GM11168 (cell line): Measurements from ENCODE around the gene JAML.

Source experiments
- in situ Hi-C: fragments of 300-500 bp; cut with MboI; formaldehyde crosslinking; loops from one replicate; pipeline ENCODE4 v1.12.0; 2022; ENCODE audit warnings: low sequenced_read_pairs; ENCODE audit not compliant: unreplicated experiment

Gene JAML

DNA sequence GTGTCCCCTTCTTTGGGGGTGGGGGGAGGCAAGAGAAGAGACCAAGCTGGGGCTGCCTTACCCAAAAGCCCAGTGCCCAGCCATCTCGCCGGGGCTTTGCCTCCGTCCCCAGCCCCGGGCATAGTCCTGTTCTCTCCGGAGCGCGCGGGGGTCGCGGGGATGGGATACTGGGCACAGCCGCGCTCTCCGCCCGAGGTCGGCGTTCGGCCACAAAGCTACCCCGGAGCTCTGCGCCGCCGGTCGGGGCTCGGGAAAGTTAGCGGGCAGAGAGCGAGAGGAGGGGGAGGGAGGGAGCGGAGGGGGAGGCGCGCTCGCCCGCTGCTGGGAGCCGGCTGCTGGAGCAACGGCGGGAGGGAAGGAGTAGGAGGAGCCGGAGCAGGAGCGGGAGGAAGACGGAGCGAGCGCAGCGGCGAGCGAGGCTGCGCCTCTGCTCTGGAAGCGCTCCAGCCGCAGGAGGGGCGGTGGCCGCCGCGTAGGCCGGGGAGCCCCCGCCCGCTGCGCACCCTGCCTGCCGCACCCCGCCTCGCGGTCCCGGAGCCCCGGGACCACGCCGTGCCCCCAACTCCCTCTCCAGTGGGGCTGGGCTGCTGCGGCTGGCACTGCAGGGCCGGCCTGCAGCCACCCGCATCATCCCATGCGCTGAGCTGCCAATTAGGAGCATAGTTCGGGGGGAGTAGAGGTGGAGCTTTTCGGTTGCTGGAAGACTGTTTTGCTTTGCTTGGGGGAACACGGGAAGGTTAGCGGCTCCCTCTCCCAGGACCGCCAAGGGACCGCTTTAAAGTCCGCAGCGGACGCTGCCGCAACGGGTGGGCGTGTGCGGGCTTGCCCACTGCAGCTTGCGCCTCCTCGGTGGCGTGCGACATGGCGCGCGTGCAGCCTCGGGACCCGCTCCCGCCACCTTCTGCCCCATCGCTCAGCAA, 72.0 kb downstream of the JAML start, which contains the start of gene SCN4B:
SCN4B (minus strand) TSS at position 272 of the 920 bp plus-strand sequence; CDS start at position 122, 150 bp downstream.
- in situ Hi-C loops = no loop called here

DNA sequence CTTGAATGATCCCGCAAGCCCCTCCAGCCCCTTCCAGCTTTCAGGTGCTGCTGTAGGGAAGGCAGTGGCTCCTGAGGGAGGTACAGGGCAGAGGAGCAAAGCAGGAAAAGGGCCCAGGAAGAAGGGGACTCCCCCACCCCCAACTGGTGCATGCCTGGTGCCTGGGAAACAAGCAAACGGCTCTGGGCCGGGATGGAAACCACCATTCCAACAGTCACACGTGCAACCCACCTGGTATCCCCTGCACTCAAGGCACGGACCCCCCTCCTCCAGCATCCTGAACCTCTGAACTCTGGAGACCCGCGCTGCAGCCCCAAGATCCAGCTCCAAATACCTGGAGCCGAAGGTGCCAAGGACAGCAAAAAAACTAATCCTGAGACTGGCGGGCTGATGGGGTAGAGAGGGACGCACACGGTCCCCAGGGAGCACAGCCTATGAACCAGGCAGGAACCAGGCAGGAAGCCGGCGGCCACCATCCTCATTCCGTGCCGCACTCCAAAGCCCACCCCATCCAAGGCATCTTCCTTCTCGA, 72.7 kb downstream of the JAML start:
- in situ Hi-C loops = no loop called here

DNA sequence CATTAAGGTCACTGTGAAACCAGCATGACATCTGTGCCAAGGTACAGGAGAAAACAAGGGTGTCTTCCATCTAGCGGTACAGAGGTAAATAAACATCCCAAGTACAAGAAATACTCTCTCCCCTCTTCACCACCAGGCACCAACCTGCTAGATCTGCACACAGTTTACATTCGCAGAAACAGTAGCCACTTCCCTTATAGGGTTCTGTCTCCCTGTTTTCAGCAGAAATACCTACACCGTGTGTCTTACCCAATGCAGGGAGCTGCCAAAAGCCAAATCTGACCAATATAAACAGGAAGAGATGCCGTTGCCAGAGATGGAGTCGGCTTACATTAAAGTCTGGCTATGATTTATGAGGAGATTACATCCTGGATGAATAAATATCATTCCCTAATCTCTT, 73.4 kb downstream of the JAML start:
- in situ Hi-C loops = no loop called here

DNA sequence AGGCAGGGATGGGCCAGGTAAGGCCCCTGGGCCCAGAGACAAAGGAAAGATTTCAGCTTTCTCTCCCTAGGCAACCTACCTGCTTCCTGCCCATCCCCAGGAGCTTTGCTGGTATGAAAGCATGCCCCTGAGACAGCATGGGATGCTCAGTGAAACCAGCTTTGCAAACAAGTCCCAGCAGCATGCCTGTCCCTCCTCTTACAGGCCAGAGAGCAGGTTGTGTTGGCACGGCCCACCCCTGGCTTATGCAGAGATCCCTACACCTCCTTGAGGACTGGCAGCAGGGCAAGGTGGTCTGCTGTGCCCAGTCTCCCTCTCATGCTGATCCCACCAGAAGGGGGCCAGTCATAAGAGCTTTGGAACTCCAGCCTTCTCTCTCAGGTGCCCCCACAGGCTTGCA, 75.3 kb downstream of the JAML start:
- in situ Hi-C loops = no loop called here

DNA sequence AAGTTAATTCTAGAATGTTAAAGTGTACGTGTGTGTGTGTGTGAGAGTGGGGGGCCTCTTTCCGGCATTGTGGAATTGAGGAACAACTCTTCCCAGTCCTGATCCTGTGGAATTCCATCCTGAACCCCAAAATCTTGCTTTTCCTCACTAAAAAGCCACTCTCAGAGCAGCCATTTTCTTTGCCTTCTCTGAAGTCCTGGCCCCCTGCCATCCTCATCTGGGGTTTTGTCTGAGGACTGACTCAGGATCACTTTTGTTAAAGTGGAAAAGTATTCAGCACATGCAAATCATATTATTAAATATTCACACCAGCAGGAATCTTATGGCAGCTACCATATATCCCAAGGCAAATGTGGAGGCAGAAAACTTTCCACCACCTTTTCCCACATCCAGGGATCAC, 76.0 kb downstream of the JAML start:
- in situ Hi-C loops = no loop called here

DNA sequence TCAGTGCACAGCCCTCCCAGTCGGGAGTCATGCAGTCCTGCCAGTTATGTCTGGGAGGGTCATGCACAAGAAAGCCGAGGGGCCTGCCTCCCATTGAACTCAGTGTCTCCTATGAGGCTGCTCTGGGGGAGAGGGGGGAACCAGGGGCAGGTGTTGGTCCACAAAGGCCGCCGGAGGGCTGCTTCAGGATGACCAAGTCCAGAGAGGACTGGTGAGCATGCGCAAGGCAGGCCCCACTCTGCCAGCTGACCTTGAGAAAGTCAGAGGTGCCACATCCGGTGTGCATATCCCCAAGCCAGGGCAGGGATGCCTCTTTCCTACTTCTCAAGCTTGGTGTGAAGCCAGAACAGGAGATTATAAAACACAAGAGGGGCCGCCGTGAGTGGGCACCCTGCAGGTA, 76.6 kb downstream of the JAML start:
- in situ Hi-C loops = no loop called here

DNA sequence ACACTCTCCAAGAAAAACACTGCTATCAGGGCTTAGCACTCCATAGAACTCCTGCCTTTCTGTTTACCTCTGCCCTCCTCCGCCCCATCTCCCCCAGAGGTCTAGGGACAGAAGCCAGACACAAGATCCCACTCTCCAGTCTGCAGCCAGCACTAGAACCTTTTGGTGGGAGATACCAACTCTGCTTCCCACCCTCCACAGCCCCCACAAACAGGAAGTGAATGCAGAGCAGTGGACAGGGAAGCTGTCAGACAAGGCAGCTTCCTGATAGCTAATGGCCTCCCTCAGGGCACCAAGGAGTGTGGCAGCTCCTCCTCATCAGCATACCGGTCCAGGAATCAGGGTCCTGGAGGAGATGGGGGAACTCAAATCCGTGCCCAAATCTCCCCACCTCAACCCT, 77.3 kb downstream of the JAML start:
- in situ Hi-C loops = no loop called here

DNA sequence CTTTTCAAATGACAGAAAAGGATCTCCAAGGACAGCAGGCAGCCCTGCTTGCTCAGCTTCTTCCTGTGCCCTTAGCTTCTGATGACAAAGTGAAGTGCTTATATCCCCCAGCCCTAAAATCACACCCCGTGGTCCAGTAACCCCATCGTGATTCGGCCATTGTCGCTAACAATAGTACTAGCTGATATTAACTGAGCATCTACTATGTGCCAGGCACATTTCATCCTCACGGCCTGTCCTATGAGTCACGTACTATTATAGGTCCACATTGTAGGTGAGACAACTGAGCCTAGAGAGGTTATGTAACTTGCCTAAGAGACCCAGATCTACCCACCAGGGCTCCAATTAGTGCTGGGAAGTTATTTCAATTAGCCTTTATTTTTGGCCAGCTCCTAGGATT, 78.3 kb downstream of the JAML start:
- in situ Hi-C loops = no loop called here

DNA sequence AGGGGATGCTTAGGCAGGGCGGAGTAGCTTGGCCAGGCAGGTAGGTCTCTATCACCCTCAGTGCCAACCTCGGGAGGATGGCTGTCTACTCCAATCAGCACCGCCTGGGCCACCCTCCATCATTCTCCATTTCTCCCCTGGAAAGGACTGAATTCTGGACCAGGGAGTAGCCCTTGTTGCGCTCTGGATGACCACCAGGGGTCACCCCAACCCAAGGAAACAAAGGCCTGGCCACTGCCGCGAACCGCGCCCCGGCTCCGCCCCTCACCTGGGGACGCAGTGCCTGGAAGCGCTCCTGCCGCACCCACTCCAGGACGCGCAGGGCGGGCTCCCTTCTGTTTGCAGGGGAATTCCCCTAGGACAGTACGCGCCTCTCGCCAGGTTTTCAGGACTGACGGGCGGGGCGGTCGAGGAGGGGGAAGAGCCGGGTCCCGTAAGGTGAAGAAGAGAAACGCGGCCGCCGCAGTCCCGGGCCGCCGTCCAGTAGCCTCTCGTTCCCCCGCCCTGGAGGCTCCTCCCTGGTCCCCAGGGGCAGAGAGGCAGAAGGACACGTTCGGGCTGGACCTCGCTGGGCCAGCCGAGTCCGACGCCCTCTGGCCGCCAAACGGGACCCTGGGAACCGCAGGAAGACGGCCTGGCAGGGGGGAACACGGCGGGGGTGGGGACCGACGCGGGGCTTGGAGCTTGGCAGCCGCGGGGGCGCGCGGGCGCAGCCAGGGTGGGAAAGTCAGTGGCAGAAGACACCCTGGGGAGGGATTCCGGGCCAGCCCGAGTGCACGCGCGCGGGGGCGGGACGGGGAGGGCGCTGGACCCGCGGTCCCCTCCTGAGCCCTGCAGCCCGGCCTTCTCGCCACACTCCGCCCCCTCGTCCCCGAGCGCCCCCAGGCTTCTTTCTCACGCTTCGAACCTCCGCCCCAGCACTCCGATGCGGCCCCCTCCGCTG, 79.3 kb downstream of the JAML start:
- in situ Hi-C loops = no loop called here

DNA sequence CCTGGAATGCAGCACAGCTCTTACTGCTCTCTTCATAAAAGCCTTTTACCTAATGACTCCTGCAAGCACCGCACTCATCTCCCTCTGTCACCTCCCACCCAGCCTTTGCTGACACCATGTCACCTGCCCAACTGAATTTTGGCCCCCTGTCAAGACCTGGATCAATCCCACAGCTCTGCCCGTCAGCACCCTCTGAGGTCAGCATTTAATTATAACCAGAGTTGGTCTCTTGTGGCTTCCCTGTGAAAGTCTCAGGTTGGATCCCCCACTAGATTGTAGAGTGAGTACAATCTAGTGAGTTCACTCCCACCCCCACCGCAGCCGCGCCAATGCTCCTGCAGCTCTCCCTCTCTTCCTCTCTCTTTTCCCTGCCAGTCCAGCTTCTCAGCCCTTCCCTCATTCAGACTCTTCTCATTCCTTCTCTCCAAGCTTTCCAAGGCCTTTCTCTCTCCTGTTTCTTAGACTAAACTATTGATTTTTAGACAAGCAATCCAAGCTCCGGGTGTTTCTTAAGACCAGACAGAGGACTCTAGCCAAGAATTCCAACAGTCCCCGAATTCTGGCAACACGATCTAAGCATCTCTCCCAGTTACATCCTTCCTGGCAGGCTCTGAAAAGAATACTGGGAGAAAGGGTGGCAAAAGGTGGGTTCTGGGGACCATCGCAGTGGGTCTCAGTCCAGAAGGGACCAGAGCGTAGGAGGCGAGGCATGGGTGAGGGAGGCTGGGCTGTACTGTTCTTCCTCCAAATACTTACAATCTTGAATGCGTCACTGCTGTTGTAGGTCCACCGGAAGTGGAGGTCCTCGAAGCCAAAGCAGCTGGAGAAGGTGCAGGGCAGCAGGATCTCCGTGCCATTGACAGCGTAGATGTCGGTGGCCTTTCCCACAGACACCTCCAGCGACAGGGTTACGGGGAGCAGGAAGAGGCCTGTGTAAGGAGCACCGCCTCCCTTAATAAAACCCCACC, 80.2 kb downstream of the JAML start:
- in situ Hi-C loops = no loop called here
